ENCODE data around the gene ZBTB46.

Gene ZBTB46

DNA sequence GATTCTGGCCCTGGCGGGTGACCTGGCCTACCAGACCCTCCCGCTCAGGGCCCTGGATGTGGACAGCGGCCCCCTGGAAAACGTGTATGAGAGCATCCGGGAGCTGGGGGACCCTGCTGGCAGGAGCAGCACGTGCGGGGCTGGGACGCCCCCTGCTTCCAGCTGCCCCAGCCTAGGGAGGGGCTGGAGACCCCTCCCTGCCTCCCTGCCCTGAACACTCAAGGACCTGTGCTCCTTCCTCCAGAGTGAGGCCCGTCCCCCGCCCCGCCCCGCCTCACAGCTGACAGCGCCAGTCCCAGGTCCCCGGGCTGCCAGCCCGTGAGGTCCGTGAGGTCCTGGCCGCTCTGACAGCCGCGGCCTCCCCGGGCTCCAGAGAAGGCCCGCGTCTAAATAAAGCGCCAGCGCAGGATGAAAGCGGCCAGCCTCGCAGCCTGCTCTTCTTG lies 92.4 kb downstream of the ZBTB46 start:
- peak; percentile 30 for DNase-seq (ENCODE audit: low read depth)
- TF ChIP-seq, protein P1, sequence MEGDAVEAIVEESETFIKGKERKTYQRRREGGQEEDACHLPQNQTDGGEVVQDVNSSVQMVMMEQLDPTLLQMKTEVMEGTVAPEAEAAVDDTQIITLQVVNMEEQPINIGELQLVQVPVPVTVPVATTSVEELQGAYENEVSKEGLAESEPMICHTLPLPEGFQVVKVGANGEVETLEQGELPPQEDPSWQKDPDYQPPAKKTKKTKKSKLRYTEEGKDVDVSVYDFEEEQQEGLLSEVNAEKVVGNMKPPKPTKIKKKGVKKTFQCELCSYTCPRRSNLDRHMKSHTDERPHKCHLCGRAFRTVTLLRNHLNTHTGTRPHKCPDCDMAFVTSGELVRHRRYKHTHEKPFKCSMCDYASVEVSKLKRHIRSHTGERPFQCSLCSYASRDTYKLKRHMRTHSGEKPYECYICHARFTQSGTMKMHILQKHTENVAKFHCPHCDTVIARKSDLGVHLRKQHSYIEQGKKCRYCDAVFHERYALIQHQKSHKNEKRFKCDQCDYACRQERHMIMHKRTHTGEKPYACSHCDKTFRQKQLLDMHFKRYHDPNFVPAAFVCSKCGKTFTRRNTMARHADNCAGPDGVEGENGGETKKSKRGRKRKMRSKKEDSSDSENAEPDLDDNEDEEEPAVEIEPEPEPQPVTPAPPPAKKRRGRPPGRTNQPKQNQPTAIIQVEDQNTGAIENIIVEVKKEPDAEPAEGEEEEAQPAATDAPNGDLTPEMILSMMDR (conservative IDR thresholded peaks at IDR 0.05; ENCODE audit: low read depth, low read length): no peak
- peak overlapping the region; percentile 52 for H3K4me3 ChIP-seq (ENCODE audit: low read depth, low read length)

DNA sequence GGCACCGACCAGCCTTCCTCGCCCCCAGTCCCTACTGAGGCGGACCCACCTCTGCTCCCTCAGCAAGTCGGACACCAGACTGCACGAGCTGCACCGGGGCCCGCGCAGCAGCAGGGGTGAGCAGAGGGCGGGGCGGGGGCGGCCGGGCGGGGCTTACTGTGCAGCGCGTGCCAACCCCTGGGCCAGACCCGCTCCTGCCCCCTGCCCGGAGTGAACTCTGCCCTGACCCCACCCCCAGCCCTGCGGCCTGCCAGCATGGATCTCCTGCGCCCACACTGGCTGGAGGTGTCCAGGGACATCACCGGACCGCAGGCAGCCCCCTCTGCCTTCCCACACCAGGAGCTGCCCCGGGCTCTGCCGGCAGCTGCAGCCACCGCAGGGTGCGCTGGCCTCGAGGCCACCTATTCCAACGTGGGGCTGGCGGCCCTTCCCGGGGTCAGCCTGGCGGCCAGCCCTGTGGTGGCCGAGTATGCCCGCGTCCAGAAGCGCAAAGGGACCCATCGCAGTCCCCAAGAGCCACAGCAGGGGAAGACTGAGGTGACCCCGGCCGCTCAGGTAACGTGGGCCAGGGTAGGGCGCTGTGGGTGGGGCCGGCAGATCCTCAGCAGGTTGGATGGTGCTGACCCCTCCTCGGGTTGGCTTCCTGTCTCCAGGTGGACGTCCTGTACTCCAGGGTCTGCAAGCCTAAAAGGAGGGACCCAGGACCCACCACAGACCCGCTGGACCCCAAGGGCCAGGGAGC lies 92.9 kb downstream of the ZBTB46 start:
- no peak overlapping the region for H3K4me3 ChIP-seq (ENCODE audit: low read depth, low read length)
- TF ChIP-seq, protein P1 (conservative IDR thresholded peaks at IDR 0.05; ENCODE audit: low read depth, low read length): no peak
- DNase-seq (ENCODE audit: low read depth): no peak

DNA sequence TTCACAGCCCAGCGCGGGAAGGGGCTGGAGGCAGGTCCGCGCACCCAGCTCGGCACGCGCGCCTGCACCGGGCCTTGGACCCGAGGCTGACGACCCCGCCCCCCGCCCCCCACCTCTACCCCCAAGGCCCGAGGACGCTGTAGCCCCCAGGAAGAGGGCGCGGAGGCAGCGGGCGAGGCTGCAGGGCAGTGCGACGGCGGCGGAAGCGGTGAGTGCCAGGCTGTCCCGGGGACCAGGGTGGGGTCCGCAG lies 93.4 kb downstream of the ZBTB46 start:
- H3K4me3 ChIP-seq (ENCODE audit: low read depth, low read length): no peak overlapping the region
- no peak for DNase-seq (ENCODE audit: low read depth)
- TF ChIP-seq, protein P1 (conservative IDR thresholded peaks at IDR 0.05; ENCODE audit: low read depth, low read length): no peak

DNA sequence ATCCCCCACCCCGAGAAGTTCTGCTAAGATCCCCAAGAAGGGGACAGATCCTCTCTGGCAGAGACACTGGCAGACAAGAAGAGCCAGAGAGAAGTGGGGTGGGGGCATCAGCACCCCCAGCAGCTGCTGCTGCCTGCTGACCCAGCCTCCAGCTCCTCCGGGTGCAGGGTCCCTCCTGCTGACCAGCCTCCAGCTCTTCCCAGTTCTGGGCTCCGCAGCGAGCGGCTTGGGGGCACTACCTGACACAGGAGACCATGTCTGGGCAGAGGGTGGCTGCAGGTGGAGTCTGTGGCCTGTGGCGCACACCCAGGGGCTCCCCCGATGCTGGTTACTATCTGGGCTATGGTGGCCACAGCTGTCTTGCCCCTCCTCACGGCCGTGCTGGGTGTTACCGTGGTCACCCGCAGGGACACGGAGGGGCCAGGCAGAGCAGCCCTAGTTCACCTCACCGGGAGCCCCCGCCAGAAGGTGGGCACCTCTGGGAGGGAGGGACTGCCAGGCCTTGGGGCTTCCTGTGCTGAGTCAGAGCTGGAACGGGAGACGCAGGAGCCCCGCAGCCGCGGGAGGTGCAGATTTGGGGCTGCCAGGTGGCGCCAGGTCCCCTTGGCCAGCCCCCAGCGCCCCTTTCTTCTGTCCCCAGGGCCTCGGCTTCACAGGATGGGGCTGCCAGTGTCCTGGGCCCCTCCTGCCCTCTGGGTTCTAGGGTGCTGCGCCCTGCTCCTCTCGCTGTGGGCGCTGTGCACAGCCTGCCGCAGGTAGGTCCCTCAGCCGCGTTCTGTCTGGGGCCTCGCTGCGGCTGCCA lies 94.0 kb downstream of the ZBTB46 start:
- no peak overlapping the region for H3K4me3 ChIP-seq (ENCODE audit: low read depth, low read length)
- TF ChIP-seq, protein P1 (conservative IDR thresholded peaks at IDR 0.05; ENCODE audit: low read depth, low read length): no peak
- no peak for DNase-seq (ENCODE audit: low read depth)

DNA sequence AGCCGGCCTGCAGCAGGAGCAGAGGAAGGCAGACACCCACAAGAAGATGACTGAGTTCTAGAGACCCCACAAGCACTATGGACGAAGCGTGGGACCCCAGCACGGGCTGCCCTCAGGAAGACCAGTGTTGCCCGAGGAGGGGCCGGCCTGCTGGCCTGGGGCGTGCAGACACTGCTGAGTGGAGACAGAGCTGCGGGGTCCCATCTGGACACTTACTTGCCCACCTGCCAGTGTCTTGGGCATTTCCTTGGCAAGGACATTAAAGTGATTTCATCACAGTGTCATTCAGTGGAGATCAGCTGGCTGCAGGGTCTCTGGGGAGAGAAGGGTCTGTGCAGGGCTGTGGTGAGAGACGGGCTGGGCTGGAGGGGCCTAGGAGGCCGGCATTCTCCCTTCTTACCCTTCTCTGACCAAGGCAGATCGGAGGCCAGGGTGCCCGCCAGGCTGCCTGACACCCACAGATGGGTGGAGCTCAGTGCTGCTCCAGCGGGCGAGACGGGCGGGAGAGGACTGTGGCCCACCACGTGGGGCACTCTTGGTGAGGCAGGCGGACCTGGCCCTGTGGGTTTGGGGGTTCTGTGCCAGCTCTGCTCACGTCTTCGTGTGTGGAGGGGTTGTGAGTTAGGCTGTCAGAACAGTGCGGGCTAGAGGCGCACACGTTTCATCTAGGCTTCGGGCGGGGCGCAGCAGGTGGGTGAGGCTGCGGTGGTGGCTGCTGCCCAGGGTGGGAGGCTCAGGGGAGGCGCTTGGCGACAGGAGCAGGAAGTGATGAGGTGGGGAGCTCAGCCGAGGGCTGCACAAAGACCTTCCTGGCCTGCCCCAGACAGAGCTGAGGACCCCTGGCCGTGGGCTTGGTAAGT lies 95.0 kb downstream of the ZBTB46 start, which contains the start of gene LIME1:
TSS of gene LIME1 (plus strand) at position 806 of the 860 bp plus-strand sequence. CDS start 886 bp downstream, outside the sequence.
- no peak for DNase-seq (ENCODE audit: low read depth)
- H3K4me3 ChIP-seq (ENCODE audit: low read depth, low read length): no peak within 1 kb of the TSS

More for the DNA sequence above, 95.0 kb downstream of the ZBTB46 start, which contains the start of gene LIME1:
- TF ChIP-seq, protein P1 (conservative IDR thresholded peaks at IDR 0.05; ENCODE audit: low read depth, low read length): no peak

Data from choroid plexus epithelial cell (primary cell).